ENCODE measurements around the gene TAF11L3.
"Not testable (repeated sequence)": the region's sequence is repeated elsewhere in the genome, so short reads cannot be mapped to it uniquely, and the experiment has no call there.

TAF11L3 gene

DNA sequence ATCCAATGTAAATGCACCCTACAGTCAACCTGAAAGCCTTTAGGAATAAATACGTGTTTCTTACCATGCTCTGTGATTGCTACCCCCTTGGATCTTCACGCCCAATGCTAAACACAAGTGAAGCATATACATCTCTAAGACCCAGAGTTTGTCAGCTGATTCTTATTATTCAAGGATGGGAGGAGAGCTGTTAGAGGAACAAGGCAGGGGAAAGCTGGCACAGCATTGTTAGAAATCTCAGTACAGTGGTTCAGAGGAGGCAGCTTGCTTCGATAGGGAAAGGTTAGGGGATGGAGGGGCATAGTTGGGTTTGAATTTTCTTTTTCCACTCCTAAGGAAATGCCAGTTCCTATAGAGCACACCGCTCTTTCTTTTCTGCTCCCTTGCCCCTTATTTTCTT is 36.8 kb upstream of the TAF11L3 start:
- no peak overlapping the region for H3K9ac ChIP-seq (ENCODE audit: low read length)
- no peaks in the 10 kb centered on the region for H3K36me3 ChIP-seq (replicated peaks; ENCODE audit: low read depth, low read length)

DNA sequence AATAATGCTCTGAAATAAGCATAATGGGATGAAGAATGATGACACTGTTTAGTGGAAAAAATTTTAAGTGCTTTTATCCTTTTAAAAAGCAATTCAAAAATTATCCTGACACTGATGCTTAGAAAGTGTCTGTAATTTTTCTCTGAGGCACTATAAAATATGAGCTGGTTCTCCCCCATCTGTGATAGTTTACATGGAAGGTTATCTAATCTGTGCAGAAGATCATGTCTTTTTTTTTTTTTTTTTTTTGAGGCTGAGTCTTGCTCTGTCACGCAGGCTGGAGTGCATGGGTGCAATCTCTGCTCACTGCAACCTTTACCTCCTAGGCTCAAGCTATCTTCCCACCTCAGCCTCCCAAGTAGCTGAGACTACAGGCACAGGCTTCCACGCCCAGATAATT is 35.4 kb upstream of the TAF11L3 start:
- H3K27ac ChIP-seq (ENCODE audit: low read length) = no peak overlapping the region
- no peak overlapping the region for H3K9ac ChIP-seq (ENCODE audit: low read length)
- H3K79me2 ChIP-seq (ENCODE audit: low read length) = no peaks in the 10 kb centered on the region
- TF ChIP-seq, protein P1, sequence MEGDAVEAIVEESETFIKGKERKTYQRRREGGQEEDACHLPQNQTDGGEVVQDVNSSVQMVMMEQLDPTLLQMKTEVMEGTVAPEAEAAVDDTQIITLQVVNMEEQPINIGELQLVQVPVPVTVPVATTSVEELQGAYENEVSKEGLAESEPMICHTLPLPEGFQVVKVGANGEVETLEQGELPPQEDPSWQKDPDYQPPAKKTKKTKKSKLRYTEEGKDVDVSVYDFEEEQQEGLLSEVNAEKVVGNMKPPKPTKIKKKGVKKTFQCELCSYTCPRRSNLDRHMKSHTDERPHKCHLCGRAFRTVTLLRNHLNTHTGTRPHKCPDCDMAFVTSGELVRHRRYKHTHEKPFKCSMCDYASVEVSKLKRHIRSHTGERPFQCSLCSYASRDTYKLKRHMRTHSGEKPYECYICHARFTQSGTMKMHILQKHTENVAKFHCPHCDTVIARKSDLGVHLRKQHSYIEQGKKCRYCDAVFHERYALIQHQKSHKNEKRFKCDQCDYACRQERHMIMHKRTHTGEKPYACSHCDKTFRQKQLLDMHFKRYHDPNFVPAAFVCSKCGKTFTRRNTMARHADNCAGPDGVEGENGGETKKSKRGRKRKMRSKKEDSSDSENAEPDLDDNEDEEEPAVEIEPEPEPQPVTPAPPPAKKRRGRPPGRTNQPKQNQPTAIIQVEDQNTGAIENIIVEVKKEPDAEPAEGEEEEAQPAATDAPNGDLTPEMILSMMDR (IDR thresholded peaks at IDR 0.05; ENCODE audit: low read depth, low read length) = no peak
- no peak for TF ChIP-seq EZH2phosphoT487 (IDR thresholded peaks at IDR 0.05; ENCODE audit: low read depth)
- no peaks in the 10 kb centered on the region for H3K9me3 ChIP-seq (ENCODE audit: insufficient read depth, low read length)
- H2AFZ ChIP-seq (ENCODE audit: low read depth, low read length) = no peak overlapping the region
- H3K4me2 ChIP-seq (ENCODE audit: low read length) = no peak overlapping the region
- no peaks in the 10 kb centered on the region for H4K20me1 ChIP-seq (ENCODE audit: insufficient read depth, low read length)
- H3K4me3 ChIP-seq (ENCODE audit: low read length) = no peak overlapping the region
- H3K4me1 ChIP-seq (ENCODE audit: low read length) = peaks cover 9% of the 10 kb centered on the region
- peaks cover 6% of the 10 kb centered on the region for H3K27me3 ChIP-seq (ENCODE audit: low read depth, low read length)
- no peaks in the 10 kb centered on the region for H3K36me3 ChIP-seq (replicated peaks; ENCODE audit: low read depth, low read length)

More for the DNA sequence above, 36.8 kb upstream of the TAF11L3 start:
- H3K27me3 ChIP-seq (ENCODE audit: low read depth, low read length) = peaks cover 6% of the 10 kb centered on the region
- TF ChIP-seq, protein P1 (IDR thresholded peaks at IDR 0.05; ENCODE audit: low read depth, low read length) = no peak
- no peak for TF ChIP-seq EZH2phosphoT487 (IDR thresholded peaks at IDR 0.05; ENCODE audit: low read depth)
- H2AFZ ChIP-seq (ENCODE audit: low read depth, low read length) = no peak overlapping the region
- H4K20me1 ChIP-seq (ENCODE audit: insufficient read depth, low read length) = no peaks in the 10 kb centered on the region
- H3K4me1 ChIP-seq (ENCODE audit: low read length) = peaks cover 11% of the 10 kb centered on the region
- no peak overlapping the region for H3K4me3 ChIP-seq (ENCODE audit: low read length)
- peak overlapping the region; percentile 15; the same call in 1 of the 2 replicates for H3K4me2 ChIP-seq (ENCODE audit: low read length)
- no peaks in the 10 kb centered on the region for H3K9me3 ChIP-seq (ENCODE audit: insufficient read depth, low read length)
- H3K79me2 ChIP-seq (ENCODE audit: low read length) = no peaks in the 10 kb centered on the region
- H3K27ac ChIP-seq (ENCODE audit: low read length) = no peak overlapping the region

DNA sequence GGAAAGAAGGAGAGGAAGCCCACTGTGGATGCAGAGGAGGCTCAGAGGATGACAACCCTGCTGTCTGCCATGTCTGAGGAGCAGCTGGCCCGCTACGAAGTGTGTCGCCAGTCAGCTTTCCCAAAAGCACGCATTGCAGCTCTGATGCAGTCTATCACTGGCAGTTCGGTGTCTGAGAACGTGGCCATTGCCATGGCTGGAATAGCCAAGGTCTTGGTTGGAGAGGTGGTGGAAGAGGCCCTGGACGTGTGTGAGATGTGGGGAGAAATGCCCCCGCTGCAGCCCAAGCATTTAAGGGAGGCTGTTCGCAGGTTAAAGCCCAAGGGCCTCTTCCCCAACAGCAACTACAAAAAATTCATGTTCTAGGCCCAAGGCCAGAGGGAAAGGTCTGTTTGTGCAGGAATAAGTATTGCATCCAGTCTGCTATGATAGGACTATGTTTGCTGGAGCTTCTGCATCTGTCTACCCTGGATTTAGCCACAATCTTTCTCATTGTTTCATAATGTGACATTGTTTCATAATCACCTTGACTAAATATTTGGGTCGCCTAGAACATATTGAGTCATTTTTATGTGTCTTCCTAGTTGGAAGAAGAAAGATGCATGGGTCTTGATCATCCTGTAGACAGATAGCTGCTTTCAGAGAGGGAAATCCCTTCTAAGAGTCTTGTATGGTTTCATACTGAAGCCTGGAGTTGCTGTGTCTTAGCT is 31.5 kb upstream of the TAF11L3 start:
- H3K4me2 ChIP-seq (ENCODE audit: low read length); H3K9me3 ChIP-seq (ENCODE audit: insufficient read depth, low read length); H3K4me3 ChIP-seq (ENCODE audit: low read length): not testable (repeated sequence)

DNA sequence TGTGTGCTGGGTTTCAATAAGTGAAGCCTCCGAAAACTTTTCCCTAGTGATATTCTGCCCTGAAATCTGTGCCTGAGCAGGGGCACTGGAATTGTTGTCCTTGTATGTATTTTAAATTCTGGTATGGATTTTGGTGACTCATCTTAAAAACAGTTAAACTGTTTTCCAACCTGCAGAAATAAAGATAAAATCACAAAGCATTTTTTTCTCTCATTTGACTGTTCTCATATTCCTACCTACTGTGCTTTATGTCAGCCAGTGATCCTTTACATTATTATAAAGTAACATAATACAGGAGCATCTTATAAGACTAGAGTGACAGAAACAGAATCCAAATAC is 31.0 kb upstream of the TAF11L3 start:
- Histone ChIP-seq H3K4me3 (ENCODE audit: low read length) (no peak overlapping the region), H3K4me2 (ENCODE audit: low read length) (no peak overlapping the region), H3K27ac (ENCODE audit: low read length) (no peak overlapping the region), H3K79me2 (ENCODE audit: low read length) (no peaks in the 10 kb centered on the region), H3K9ac (ENCODE audit: low read length) (no peak overlapping the region), H3K36me3 (replicated peaks; ENCODE audit: low read depth, low read length) (no peaks in the 10 kb centered on the region), H4K20me1 (ENCODE audit: insufficient read depth, low read length) (no peaks in the 10 kb centered on the region), H3K4me1 (ENCODE audit: low read length) (peaks cover 4% of the 10 kb centered on the region; the same call in 1 of the 2 replicates), H2AFZ (ENCODE audit: low read depth, low read length) (no peak overlapping the region), H3K9me3 (ENCODE audit: insufficient read depth, low read length) (no peaks in the 10 kb centered on the region), H3K27me3 (ENCODE audit: low read depth, low read length) (no peaks in the 10 kb centered on the region)
- no peak for TF ChIP-seq EZH2phosphoT487 (IDR thresholded peaks at IDR 0.05; ENCODE audit: low read depth)

More for the DNA sequence above, 31.5 kb upstream of the TAF11L3 start:
- H3K4me1 ChIP-seq (ENCODE audit: low read length); H2AFZ ChIP-seq (ENCODE audit: low read depth, low read length); H3K36me3 ChIP-seq (replicated peaks; ENCODE audit: low read depth, low read length); H4K20me1 ChIP-seq (ENCODE audit: insufficient read depth, low read length); H3K9ac ChIP-seq (ENCODE audit: low read length); H3K79me2 ChIP-seq (ENCODE audit: low read length); H3K27ac ChIP-seq (ENCODE audit: low read length); H3K27me3 ChIP-seq (ENCODE audit: low read depth, low read length): not testable (repeated sequence)

DNA sequence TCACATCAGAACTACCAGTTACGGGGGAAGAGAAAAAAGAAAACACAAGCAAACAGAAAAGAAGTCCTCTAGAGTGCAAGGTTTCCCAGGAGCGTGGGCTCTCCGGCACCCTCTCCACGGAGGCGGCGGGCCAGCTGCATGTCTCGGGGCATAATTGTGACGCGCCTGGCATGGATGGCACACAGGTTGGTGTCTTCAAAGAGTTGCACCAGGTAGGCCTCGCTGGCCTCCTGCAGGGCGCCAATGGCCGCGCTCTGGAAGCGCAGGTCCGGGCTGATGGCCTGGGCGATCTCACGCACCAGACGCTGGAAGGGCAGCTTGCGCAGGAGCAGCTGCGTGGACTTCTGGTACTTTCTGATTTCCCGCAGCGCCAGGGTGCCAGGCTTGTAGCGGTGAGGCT is 26.9 kb upstream of the TAF11L3 start:
- not testable (repeated sequence) for H3K27me3 ChIP-seq (ENCODE audit: low read depth, low read length); H3K4me3 ChIP-seq (ENCODE audit: low read length); H2AFZ ChIP-seq (ENCODE audit: low read depth, low read length); H3K27ac ChIP-seq (ENCODE audit: low read length); H4K20me1 ChIP-seq (ENCODE audit: insufficient read depth, low read length); H3K9ac ChIP-seq (ENCODE audit: low read length); H3K79me2 ChIP-seq (ENCODE audit: low read length); H3K4me1 ChIP-seq (ENCODE audit: low read length); H3K9me3 ChIP-seq (ENCODE audit: insufficient read depth, low read length); H3K4me2 ChIP-seq (ENCODE audit: low read length); H3K36me3 ChIP-seq (replicated peaks; ENCODE audit: low read depth, low read length)

Measured in OCI-LY3 (cell line).